ENCODE measurements around the gene UACA.

Gene UACA

DNA sequence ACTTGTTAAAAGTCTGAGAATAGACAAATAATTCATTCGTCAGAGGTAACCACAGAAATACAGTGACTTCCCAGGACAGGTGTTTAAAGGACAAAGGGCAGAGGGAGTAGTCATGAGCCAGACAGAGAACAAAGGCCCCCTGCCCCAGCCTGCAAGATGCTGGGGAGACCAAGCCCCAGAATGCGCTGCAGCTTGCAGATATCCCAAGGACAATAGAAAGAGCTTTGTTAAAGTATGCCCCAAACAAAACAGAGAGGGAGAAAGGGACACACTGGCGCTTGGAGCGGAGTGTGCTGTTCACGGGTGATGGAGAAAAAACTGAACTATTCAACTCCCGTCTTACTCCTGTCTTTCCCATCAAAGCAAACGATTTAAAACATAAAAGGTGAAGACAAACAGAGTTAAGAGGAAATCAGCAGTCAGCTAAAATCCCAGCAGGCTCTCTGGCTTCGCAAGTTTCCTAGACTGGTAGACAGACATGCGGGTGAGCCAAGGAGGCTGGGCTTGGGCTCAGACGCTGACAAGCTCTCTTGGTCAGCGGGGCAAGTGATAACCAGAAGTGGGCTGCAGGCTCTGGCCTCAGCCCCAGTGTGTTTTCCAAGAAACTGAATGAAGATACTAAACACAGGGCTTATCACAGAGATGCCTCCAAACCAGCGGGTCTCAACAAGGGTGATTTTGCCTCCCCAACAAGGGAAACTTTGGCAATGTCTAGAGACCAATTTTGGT, 130.1 kb downstream of the UACA start:
- Histone ChIP-seq H3K27ac (no peak overlapping the region), H3K9ac (ENCODE audit: insufficient read length) (no peak overlapping the region), H3K9me3 (ENCODE audit: low read depth, low read length) (no peaks in the 10 kb centered on the region), H3K4me3 (no peak overlapping the region), H3K36me3 (ENCODE audit: insufficient read depth, low read length) (no peaks in the 10 kb centered on the region)
- TF ChIP-seq POLR2AphosphoS5 (IDR thresholded peaks at IDR 0.05; ENCODE audit: borderline replicate concordance, low read depth, low read length) (no peak), FOXP2 (optimal IDR thresholded peaks at IDR 0.05; ENCODE audit: control extremely low read depth, extremely low read length, insufficient read depth) (no peak), EZH2 (IDR thresholded peaks at IDR 0.05) (no peak)
- DNase-seq (ENCODE audit: low read depth, low spot score) = no peak

DNA sequence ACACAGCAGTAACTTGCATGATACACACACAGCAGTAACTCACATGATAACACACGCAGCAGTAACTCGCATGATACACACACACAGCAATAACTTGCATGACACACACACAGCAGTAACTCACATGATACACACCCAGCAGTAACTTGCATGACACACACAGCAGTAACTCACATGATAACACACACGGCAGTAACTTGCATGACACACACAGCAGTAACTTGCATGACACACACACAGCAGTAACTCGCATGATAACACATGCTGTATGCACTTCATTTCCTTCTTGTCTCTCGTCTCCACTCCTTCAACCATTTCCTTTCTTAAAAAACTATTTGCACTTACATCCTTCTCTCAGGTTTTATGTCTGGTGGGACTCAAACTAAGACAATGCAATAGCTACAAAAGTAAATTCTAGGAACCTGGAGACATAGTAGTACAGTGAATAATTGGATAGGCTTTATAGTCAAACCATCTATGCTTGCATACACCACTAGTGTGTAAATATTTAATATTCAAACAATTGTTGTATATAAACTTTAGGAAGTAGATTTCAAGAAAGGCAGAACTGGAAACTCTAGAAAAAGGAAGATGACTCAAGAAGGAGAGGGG, 130.8 kb downstream of the UACA start:
- Histone ChIP-seq H3K9me3 (ENCODE audit: low read depth, low read length) (no peaks in the 10 kb centered on the region), H3K4me3 (no peak overlapping the region), H3K27ac (no peak overlapping the region), H3K36me3 (ENCODE audit: insufficient read depth, low read length) (no peaks in the 10 kb centered on the region), H3K9ac (ENCODE audit: insufficient read length) (no peak overlapping the region)
- DNase-seq (ENCODE audit: low read depth, low spot score) = no peak
- TF ChIP-seq FOXP2 (optimal IDR thresholded peaks at IDR 0.05; ENCODE audit: control extremely low read depth, extremely low read length, insufficient read depth) = no peak
- TF ChIP-seq EZH2 (IDR thresholded peaks at IDR 0.05) = no peak
- TF ChIP-seq POLR2AphosphoS5 (IDR thresholded peaks at IDR 0.05; ENCODE audit: borderline replicate concordance, low read depth, low read length) = no peak

DNA sequence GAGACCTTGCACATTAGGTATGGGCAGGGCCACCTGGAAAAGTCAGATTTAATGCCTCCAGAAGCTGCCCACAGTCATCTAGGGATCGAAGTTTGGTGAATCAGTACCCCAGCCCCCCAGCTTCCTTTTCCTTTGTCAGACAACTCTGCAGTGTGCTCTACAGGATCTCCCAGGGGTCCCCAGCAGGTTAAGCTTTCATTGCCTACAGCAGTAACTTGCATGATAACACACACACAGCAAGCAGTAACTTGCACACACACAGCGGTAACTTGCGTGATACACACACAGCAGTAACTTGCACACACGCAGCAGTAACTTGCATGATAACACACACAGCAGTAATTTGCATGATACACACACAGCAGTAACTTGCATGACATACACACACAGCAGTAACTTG, 131.3 kb downstream of the UACA start:
- Histone ChIP-seq H3K27ac (no peak overlapping the region), H3K36me3 (ENCODE audit: insufficient read depth, low read length) (no peaks in the 10 kb centered on the region), H3K9ac (ENCODE audit: insufficient read length) (no peak overlapping the region), H3K9me3 (ENCODE audit: low read depth, low read length) (no peaks in the 10 kb centered on the region), H3K4me3 (no peak overlapping the region)
- TF ChIP-seq EZH2 (IDR thresholded peaks at IDR 0.05) (no peak), FOXP2 (optimal IDR thresholded peaks at IDR 0.05; ENCODE audit: control extremely low read depth, extremely low read length, insufficient read depth) (no peak), POLR2AphosphoS5 (IDR thresholded peaks at IDR 0.05; ENCODE audit: borderline replicate concordance, low read depth, low read length) (no peak)
- DNase-seq (ENCODE audit: low read depth, low spot score) = no peak

DNA sequence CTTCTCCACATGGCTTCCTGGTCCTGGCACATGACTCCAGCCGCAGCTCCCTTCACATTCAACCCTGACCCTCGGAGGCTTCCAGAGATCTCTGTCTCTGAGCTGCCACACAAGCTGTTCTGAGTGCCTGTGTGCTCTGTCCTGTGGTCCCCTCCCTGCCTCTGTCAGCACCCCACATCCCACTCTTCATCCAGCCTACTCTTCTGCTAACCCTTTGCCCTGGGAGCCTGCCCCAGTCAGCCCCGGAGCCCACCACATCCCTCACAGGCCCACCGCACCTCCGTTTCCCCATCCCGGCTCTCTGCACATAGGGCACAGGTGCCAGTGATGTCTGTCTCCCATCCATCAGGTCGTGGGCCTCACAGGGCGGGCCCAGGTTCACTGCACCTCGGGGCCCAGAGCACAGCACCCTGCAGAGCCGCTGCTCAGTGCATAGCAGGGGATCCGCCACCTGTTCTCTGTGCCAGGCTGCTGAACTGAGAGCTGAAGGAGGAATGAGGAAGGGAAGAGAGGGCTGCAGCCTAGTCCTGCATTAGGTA, 133.6 kb downstream of the UACA start:
- no peak for TF ChIP-seq POLR2AphosphoS5 (IDR thresholded peaks at IDR 0.05; ENCODE audit: borderline replicate concordance, low read depth, low read length)
- no peak for TF ChIP-seq EZH2 (IDR thresholded peaks at IDR 0.05)
- no peak for TF ChIP-seq FOXP2 (optimal IDR thresholded peaks at IDR 0.05; ENCODE audit: control extremely low read depth, extremely low read length, insufficient read depth)
- H3K36me3 ChIP-seq (ENCODE audit: insufficient read depth, low read length) = no peaks in the 10 kb centered on the region
- H3K27ac ChIP-seq = no peak overlapping the region
- DNase-seq (ENCODE audit: low read depth, low spot score) = no peak
- H3K4me3 ChIP-seq = no peak overlapping the region
- no peaks in the 10 kb centered on the region for H3K9me3 ChIP-seq (ENCODE audit: low read depth, low read length)
- no peak overlapping the region for H3K9ac ChIP-seq (ENCODE audit: insufficient read length)

DNA sequence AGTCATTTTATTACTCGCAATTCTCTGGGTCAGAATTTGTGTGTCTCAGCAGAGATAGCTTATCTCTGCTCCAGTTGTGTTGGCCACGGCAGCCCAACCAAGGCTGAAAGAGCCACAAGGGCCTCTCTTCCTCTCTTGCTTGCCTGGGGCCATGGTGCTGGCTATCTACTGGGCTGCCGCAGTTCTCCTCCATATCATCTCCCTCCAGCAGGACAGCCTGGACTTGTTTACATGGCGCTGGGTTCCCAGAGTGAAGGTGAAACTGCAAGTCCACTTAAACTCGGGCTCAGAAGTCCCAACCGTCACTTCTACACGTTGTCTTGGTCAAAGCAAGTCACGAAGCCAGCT, 134.8 kb downstream of the UACA start:
- Histone ChIP-seq H3K9ac (ENCODE audit: insufficient read length) (no peak overlapping the region), H3K36me3 (ENCODE audit: insufficient read depth, low read length) (no peaks in the 10 kb centered on the region), H3K27ac (no peak overlapping the region), H3K9me3 (ENCODE audit: low read depth, low read length) (no peaks in the 10 kb centered on the region), H3K4me3 (peak overlapping the region; percentile 26; the same call in 1 of the 2 replicates)
- TF ChIP-seq POLR2AphosphoS5 (IDR thresholded peaks at IDR 0.05; ENCODE audit: borderline replicate concordance, low read depth, low read length) (no peak), FOXP2 (optimal IDR thresholded peaks at IDR 0.05; ENCODE audit: control extremely low read depth, extremely low read length, insufficient read depth) (no peak), EZH2 (IDR thresholded peaks at IDR 0.05) (no peak)
- DNase-seq (ENCODE audit: low read depth, low spot score) = no peak

DNA sequence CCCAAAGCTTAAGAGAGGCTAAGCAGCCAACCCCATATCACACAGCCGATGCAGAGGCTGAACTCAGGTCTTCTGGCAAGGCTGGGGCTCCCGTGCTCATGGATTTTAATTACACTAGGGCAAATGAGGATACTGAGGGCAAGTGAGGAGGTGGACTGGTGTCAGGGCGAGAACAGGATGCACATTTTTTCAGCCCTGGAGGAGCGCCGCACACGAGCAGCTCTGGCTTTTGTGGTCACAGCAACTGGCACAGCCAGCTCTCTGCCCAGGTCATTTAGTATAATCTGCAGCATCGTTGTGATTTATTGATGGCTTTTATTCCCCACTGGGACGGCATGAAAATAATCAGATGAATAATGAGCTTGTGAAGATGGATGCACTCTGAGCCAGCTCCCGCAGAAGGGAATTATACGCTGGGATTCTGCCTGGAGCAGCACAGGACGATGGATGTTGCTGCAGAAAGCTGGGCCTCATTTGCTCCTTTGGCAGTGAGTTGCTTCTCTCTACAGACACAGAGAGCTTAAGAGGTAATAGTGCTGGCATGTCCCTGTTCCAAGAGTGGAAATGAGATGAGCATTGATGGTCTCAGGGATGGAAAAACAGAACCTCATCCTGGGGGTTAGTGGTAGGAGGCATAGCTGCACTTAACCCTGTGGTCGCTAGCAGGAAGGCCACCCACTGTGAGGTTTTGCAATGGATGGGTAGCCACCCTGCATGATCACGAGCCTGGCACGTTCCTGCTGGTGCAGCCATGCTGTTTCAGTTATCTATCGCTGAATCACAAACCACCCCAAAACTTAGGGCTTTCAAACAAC, 135.4 kb downstream of the UACA start:
- peak; percentile 39 for DNase-seq (ENCODE audit: low read depth, low spot score)
- no peaks in the 10 kb centered on the region for H3K36me3 ChIP-seq (ENCODE audit: insufficient read depth, low read length)
- H3K9ac ChIP-seq (ENCODE audit: insufficient read length) = no peak overlapping the region

DNA sequence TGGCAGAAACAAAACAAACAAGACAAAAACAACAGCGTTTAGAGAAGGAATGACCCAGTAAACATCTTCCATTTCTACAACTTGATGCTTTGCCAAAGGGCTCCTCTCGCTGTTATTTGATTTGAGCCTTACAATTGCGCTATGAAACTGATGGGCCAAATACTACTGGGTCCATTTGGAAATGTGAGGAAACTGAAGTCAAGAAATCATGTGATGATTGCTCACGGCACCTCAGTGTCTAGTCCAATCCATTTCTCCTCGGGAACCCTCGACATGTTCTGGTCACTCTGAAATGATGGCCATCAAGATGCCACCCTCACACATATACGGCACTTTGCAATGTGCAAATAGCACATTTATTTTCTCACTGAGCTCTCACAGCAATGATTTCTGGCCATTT, 136.0 kb downstream of the UACA start:
- Histone ChIP-seq H3K9me3 (ENCODE audit: low read depth, low read length) (peaks cover 6% of the 10 kb centered on the region; the same call in 1 of the 2 replicates), H3K4me3 (no peak overlapping the region), H3K9ac (ENCODE audit: insufficient read length) (no peak overlapping the region), H3K27ac (no peak overlapping the region), H3K36me3 (ENCODE audit: insufficient read depth, low read length) (no peaks in the 10 kb centered on the region)
- DNase-seq (ENCODE audit: low read depth, low spot score) = no peak
- no peak for TF ChIP-seq EZH2 (IDR thresholded peaks at IDR 0.05)
- no peak for TF ChIP-seq FOXP2 (optimal IDR thresholded peaks at IDR 0.05; ENCODE audit: control extremely low read depth, extremely low read length, insufficient read depth)
- no peak for TF ChIP-seq POLR2AphosphoS5 (IDR thresholded peaks at IDR 0.05; ENCODE audit: borderline replicate concordance, low read depth, low read length)

More for the DNA sequence above, 135.4 kb downstream of the UACA start:
- Histone ChIP-seq H3K27ac (no peak overlapping the region), H3K4me3 (peak overlapping the region; percentile 26; the same call in 1 of the 2 replicates), H3K9me3 (ENCODE audit: low read depth, low read length) (no peaks in the 10 kb centered on the region)
- TF ChIP-seq EZH2 (IDR thresholded peaks at IDR 0.05) (no peak), FOXP2 (optimal IDR thresholded peaks at IDR 0.05; ENCODE audit: control extremely low read depth, extremely low read length, insufficient read depth) (peak; percentile 17)

DNA sequence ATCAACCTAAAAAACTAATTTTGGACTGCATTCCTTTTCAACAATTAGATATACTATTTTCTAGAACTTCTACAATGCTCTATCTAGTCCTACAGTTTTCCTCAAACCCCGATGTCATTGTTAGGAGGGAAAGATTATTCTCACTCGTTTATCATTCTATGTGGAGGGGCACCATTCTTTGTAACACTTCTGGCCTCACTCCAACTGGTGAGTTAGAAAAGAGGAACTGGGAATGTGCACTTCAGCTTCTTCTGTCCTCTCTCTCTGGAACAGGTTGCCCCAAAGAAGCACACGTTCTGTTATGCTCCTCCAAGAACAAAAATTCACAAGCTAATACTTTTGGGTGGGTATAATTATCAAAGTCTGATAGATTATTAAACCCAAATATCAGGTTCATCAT, 137.9 kb downstream of the UACA start:
- Histone ChIP-seq H3K36me3 (ENCODE audit: insufficient read depth, low read length) (no peaks in the 10 kb centered on the region), H3K9ac (ENCODE audit: insufficient read length) (no peak overlapping the region), H3K27ac (no peak overlapping the region), H3K9me3 (ENCODE audit: low read depth, low read length) (peaks cover 9% of the 10 kb centered on the region; the same call in 1 of the 2 replicates), H3K4me3 (no peak overlapping the region)
- no peak for TF ChIP-seq EZH2 (IDR thresholded peaks at IDR 0.05)
- no peak for TF ChIP-seq POLR2AphosphoS5 (IDR thresholded peaks at IDR 0.05; ENCODE audit: borderline replicate concordance, low read depth, low read length)
- no peak for TF ChIP-seq FOXP2 (optimal IDR thresholded peaks at IDR 0.05; ENCODE audit: control extremely low read depth, extremely low read length, insufficient read depth)
- no peak for DNase-seq (ENCODE audit: low read depth, low spot score)

Data from SK-N-MC (cell line).